Lung (tissue), 12 donors: ENCODE results near the gene PLB1. TPM values are rescaled to one million over a fixed set of nuclear protein-coding genes. Genes with fewer than 3 reads are reported as not detected.

ENCODE experiments used
- ATAC-seq: fragments of 200-7000 bp; cut with Tn5 transposase; one replicate; pipeline ENCODE4 v1.9.1; 2020; ENCODE audit warnings: moderate number of reproducible peaks; ENCODE audit not compliant: insufficient read depth, low FRiP score
- DNase-seq, 3 donors: peaks; one replicate each; pipeline ENCODE4 v3.0.0-alpha.2; 2013 to 2017
- H3K27ac ChIP-seq, 2 donors: one replicate each; pipeline ENCODE4 v1.5.1; 2013; ENCODE audit warnings: mild to moderate bottlenecking in 2 of 2, moderate library complexity in 2 of 2, control low read depth in 1 of 2, inconsistent platforms in 1 of 2, low read depth in 1 of 2, low read length in 1 of 2
- H3K27me3 ChIP-seq, 3 donors: one replicate each; pipeline ENCODE4 v1.5.1; 2013; ENCODE audit warnings: low read length in 2 of 3; ENCODE audit not compliant: control insufficient read depth in 3 of 3, insufficient read depth in 3 of 3
- H3K36me3 ChIP-seq, 4 donors: one replicate each; pipeline ENCODE4 v1.5.1; 2013; ENCODE audit warnings: low read length in 4 of 4, mild to moderate bottlenecking in 1 of 4, moderate library complexity in 1 of 4; ENCODE audit not compliant: control insufficient read depth in 4 of 4, insufficient read depth in 4 of 4
- H3K4me1 ChIP-seq, 5 donors: one replicate each; pipeline ENCODE4 v1.5.1; 2013; ENCODE audit warnings: low read length in 5 of 5, mild to moderate bottlenecking in 2 of 5, moderate library complexity in 1 of 5; ENCODE audit not compliant: control insufficient read depth in 5 of 5, insufficient read depth in 5 of 5
- H3K4me3 ChIP-seq: one replicate; pipeline ENCODE4 v1.5.1; 2013; ENCODE audit warnings: mild to moderate bottlenecking, control low read depth, moderate library complexity
- H3K9ac ChIP-seq, 2 donors: one replicate each; pipeline ENCODE4 v1.5.1; 2013; ENCODE audit warnings: low read length in 2 of 2, control low read depth in 1 of 2; ENCODE audit not compliant: insufficient read depth in 1 of 2
- H3K9me3 ChIP-seq, 4 donors: one replicate each; pipeline ENCODE4 v1.5.1; 2013; ENCODE audit warnings: low read length in 3 of 4, mild to moderate bottlenecking in 1 of 4, moderate library complexity in 1 of 4; ENCODE audit not compliant: control insufficient read depth in 4 of 4, insufficient read depth in 3 of 4
- WGBS, 2 donors: extraction: QIAGEN DNeasy Blood & Tissue Kit; methylation state at CpG; one replicate each; pipeline ENCODE4 v1.1.7; 2013; 5-methylcytosine and 5-hydroxymethylcytosine counted together
- polyA plus RNA-seq, 2 donors: library from polyadenylated mRNA; stranded (reverse); fragments of 200-250 nt; gene quantifications; one replicate each; pipeline ENCODE4 v1.2.1, GENCODE V29; 2013
- total RNA-seq, 2 donors: library from RNA; depleted of rRNA in 1 of 2; stranded (reverse); fragments of >200 nt in 1 of 2; gene quantifications; one replicate each; pipeline ENCODE4 v1.2.1, GENCODE V29; 2014 to 2021
- TF ChIP-seq, protein P1 (sequence below): IDR thresholded peaks from 2 replicates; pipeline ENCODE4 v1.5.1; 2012; ENCODE audit warnings: mild to moderate bottlenecking; ENCODE audit errors: control extremely low read depth, extremely low read depth
- donor health status: control.
- donor health status: control.
- donor health status: Bipolar disorder and iron deficiency.
- donor health status: healthy.
- donor health status: DM: yes; HTN: yes; CAD: no.

The PLB1 gene
- total and polyA plus RNA-seq, 4 donors, result 1.0 to 10.3 (median 6.7) TPM

DNA sequence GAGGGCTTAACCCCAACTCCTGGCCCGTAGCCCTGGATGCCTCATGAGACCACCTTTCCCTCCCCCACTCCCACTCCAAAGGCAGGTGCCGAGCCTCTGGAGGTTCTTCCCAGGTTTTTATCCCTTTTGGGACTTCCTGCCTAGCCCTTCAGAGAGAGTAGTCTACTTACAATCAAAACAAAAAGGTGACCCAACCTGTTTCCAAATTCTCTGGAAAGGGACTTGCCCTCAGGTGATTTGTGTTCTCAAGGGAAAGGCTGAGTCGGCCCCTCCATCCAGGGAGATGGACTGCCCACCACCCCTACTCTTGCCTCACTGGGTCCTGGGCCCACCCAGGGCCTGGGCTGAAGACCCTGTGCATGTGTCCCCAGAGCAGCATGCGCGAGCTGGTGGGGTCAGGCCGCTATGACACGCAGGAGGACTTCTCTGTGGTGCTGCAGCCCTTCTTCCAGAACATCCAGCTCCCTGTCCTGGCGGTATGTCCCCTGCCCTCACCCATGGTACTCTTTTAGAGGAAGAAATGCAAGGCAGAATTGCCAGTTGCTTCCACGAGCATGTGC lies 108.5 kb downstream of the PLB1 start:
- Histone ChIP-seq H3K27ac (no peak overlapping the region), H3K9ac (no peak overlapping the region), H3K27me3 (no peaks in the 10 kb centered on the region), H3K4me3 (no peak overlapping the region), H3K4me1 (peaks cover 0 to 3% (median 0%) of the 10 kb centered on the region in 5 donors), H3K9me3 (no peaks in the 10 kb centered on the region), H3K36me3 (no peaks in the 10 kb centered on the region)
- TF ChIP-seq, protein P1, sequence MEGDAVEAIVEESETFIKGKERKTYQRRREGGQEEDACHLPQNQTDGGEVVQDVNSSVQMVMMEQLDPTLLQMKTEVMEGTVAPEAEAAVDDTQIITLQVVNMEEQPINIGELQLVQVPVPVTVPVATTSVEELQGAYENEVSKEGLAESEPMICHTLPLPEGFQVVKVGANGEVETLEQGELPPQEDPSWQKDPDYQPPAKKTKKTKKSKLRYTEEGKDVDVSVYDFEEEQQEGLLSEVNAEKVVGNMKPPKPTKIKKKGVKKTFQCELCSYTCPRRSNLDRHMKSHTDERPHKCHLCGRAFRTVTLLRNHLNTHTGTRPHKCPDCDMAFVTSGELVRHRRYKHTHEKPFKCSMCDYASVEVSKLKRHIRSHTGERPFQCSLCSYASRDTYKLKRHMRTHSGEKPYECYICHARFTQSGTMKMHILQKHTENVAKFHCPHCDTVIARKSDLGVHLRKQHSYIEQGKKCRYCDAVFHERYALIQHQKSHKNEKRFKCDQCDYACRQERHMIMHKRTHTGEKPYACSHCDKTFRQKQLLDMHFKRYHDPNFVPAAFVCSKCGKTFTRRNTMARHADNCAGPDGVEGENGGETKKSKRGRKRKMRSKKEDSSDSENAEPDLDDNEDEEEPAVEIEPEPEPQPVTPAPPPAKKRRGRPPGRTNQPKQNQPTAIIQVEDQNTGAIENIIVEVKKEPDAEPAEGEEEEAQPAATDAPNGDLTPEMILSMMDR, result no peak
- WGBS, 2 donors, result 93 to 94% methylated on average over 9 of the region's 9 CpGs
- DNase-seq, result no peak
- no peak for ATAC-seq

DNA sequence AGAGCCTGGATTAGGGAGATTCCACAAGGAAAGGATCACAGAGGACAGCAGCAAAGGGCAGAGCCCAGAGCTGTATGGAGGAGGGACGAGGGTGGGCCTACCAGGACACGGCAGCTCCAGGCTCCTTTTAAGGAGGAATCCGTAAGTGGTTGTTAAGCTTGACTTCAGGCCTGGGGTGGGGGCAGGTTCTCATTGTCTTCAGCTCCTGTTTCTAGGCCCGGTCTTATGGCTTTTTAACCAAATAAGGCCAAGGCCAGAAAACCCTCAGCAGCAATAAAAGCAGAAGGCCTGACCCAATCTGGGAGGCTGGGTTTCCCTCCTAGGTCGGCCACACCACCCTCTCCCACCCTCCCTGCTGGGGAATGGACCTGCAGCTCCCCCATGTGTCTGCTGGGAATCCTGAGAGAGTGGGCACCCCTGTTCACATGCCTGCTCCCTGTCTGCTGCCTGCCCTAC lies 111.2 kb downstream of the PLB1 start:
- no peak for DNase-seq
- Histone ChIP-seq H3K27ac (peak overlapping the region in 1 of 2 donors; percentile 38), H3K4me1 (peaks cover 0 to 3% (median 0%) of the 10 kb centered on the region in 5 donors), H3K36me3 (no peaks in the 10 kb centered on the region), H3K9ac (no peak overlapping the region), H3K27me3 (no peaks in the 10 kb centered on the region), H3K4me3 (no peak overlapping the region), H3K9me3 (no peaks in the 10 kb centered on the region)
- WGBS, 2 donors, result 70 to 77% methylated on average over 4 to 5 of the region's 5 CpGs
- ATAC-seq, result no peak
- TF ChIP-seq, protein P1, result no peak

DNA sequence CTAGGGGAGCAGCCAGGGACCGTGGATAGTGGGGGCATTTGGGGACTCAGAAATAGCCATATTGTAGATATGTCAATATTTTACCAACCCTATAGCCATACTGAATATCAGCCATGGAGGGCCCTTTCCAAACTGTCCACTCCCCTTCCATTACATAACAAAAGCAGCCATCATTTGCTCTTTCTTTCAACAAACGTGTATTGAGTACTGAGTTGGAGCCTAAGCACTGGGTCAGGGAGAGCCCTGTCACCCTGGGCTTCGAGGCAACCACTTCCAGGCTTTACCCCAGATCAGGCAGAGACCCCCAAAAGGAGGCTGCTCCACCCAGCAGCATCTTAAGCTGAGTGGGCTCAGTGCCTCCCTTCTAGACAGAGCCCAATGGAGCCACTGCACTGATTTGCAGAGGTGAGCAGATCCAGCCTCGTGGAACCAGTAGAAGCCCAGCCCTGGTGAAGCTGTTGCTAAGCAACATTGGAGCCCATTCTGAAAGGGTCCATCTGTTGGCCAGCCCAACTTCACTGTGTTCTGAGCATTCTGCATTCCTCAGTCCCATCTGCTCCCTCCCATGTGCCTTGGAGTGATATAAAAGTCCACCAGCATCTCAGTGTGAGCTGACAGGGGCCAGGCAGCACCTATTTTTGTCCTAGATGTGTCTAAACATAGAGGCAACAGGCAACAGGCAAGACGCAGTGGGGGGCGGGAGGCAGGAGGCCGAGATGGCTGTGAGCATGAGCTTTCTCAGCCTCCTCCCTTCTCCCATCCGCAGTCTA lies 112.1 kb downstream of the PLB1 start:
- no peak overlapping the region for H3K4me3 ChIP-seq
- TF ChIP-seq, protein P1, result no peak
- H3K4me1 ChIP-seq, result peaks cover 0 to 3% (median 0%) of the 10 kb centered on the region in 5 donors
- H3K9me3 ChIP-seq, result no peaks in the 10 kb centered on the region
- H3K36me3 ChIP-seq, result no peaks in the 10 kb centered on the region
- no peak for DNase-seq
- ATAC-seq, result no peak
- WGBS, 2 donors, result 84 to 89% methylated on average over 8 of the region's 8 CpGs
- no peak overlapping the region for H3K9ac ChIP-seq
- no peaks in the 10 kb centered on the region for H3K27me3 ChIP-seq
- peak overlapping the region in 1 of 2 donors; percentile 24 for H3K27ac ChIP-seq
